Measurements from ENCODE around the gene GPSM1. TPM values are rescaled to one million over a fixed set of nuclear protein-coding genes. Genes with fewer than 3 reads are reported as not detected.

Gene GPSM1
- total and polyA plus RNA-seq, 9 of the 15 experiments (the other 6 are each of a cell fraction or from before 2014, with no cell fraction given) = 0.04 to 14.2 (median 3.1) TPM

- FAIRE-seq (no peak), ATAC-seq (no peak), DNase-seq (ENCODE audit: extremely low read depth in 1 of 4, low spot score in 3 of 4) (no peak)
- POLR2A ChIA-PET = no interaction called here
- no peaks in the 10 kb centered on the region for H3K27me3 ChIP-seq (ENCODE audit: control insufficient read depth in 2 of 2, insufficient read depth in 2 of 2, low read length in 2 of 2)
- WGBS (ENCODE audit: insufficient coverage, low coverage, missing lambda C conversion rate) = 59% methylated on average over 20 of the region's 23 CpGs
- peaks cover 11% of the 10 kb centered on the region; the same call in 1 of the 3 replicates for H3K36me3 ChIP-seq (ENCODE audit: control insufficient read depth, insufficient read depth, low read length)
- CTCF ChIA-PET (ENCODE audit: low intra/inter-chr PET ratio) = no interaction called here
- BruUV-seq (replicated peaks) = no TSS peak
- peak overlapping the region; percentile 45; the same call in 1 of the 2 replicates for H3K4me3 ChIP-seq
- H3K4me1 ChIP-seq (replicated peaks in 1 of 2; ENCODE audit: control insufficient read depth in 2 of 2, insufficient read depth in 2 of 2, low read length in 2 of 2) = peaks cover 19 to 97% of the 10 kb centered on the region in 2 experiments
- H3K79me2 ChIP-seq (ENCODE audit: control insufficient read depth, insufficient read depth, low read length) = no peaks in the 10 kb centered on the region
- intact Hi-C loops (cut with micrococcal nuclease) (no loop called here), in situ Hi-C loops (cut with MboI) (loop anchor here (25.0 kb wide), 1 partner anchor 294 kb away; no protein-coding TSS in a partner anchor)
- H4K20me1 ChIP-seq (replicated peaks; ENCODE audit: control insufficient read depth, insufficient read depth, low read length) = no peaks in the 10 kb centered on the region
- peaks cover 6% of the 10 kb centered on the region for H3K9me1 ChIP-seq (ENCODE audit: control insufficient read depth, insufficient read depth, low read length)
- peak overlapping the region; percentile 60 for H3K4me2 ChIP-seq (ENCODE audit: insufficient read depth, low read length)
- H2AFZ ChIP-seq (ENCODE audit: low read depth, low read length) = peak overlapping the region; percentile 39; the same call in 1 of the 2 replicates
- H3K9ac ChIP-seq (ENCODE audit: insufficient read depth in 1 of 2, low read depth in 2 of 2, low read length in 2 of 2) = peak overlapping the region; percentile 49 to 91
- no peaks in the 10 kb centered on the region for H3K9me3 ChIP-seq (replicated peaks; ENCODE audit: control insufficient read depth, insufficient read depth, low read depth, low read length)
- TF ChIP-seq CTCF (IDR thresholded peaks at IDR 0.05 in 2 of 3, conservative IDR thresholded peaks at IDR 0.05 in 1 of 3; ENCODE audit: insufficient read depth in 2 of 3, low read depth in 1 of 3, low read length in 3 of 3) = 0 out of 6 replicates have a peak, but pooled peaks of 1 of the 3 experiments have one; percentile 2
- no peak for TF ChIP-seq ZNF280A (IDR thresholded peaks at IDR 0.05; ENCODE audit: low read depth, partially characterized antibody)
- no peak for TF ChIP-seq NR2C2 (CRISPR knock-in tag; IDR thresholded peaks at IDR 0.05)
- no peak for TF ChIP-seq NR2C2 (tag; IDR thresholded peaks at IDR 0.05)
- TF ChIP-seq FOXA1 (IDR thresholded peaks at IDR 0.05; ENCODE audit: borderline replicate concordance) = no peak
- no peak for TF ChIP-seq ZBTB17 (CRISPR knock-in tag; IDR thresholded peaks at IDR 0.05)
- TF ChIP-seq MYC (IDR thresholded peaks at IDR 0.05; ENCODE audit: low read depth, low read length) = no peak
- 0 out of 2 replicates have a peak, but pooled peaks have one; percentile 29 for TF ChIP-seq MYC (CRISPR knock-in tag; IDR thresholded peaks at IDR 0.05; ENCODE audit: borderline replicate concordance, low read depth)
- TF ChIP-seq POLR2G (IDR thresholded peaks at IDR 0.05; ENCODE audit: low read depth, low read length) = peak; percentile 62; the same call in 1 of the 2 replicates
- 0 out of 2 replicates have a peak, but pooled peaks have one; percentile 3 for TF ChIP-seq ETS1 (conservative IDR thresholded peaks at IDR 0.05; ENCODE audit: control insufficient read depth, low read depth, low read length)
- peak; percentile 56 for TF ChIP-seq ZFX (CRISPR knock-in tag; IDR thresholded peaks at IDR 0.05)
- TF ChIP-seq RB1 (IDR thresholded peaks at IDR 0.05; ENCODE audit: low read depth) = 0 out of 2 replicates have a peak, but pooled peaks have one; percentile 15
- TF ChIP-seq KDM1A (IDR thresholded peaks at IDR 0.05) = no peak
- no peak for TF ChIP-seq ZNF263 (CRISPR knock-in tag; IDR thresholded peaks at IDR 0.05; ENCODE audit: borderline replicate concordance)
- TF ChIP-seq KLF6 (CRISPR knock-in tag; IDR thresholded peaks at IDR 0.05; ENCODE audit: borderline replicate concordance) = no peak
- no peak for TF ChIP-seq CEBPG (CRISPR knock-in tag; IDR thresholded peaks at IDR 0.05)
- no peak for TF ChIP-seq CEBPG (tag; conservative IDR thresholded peaks at IDR 0.05 in 1 of 2, IDR thresholded peaks at IDR 0.05 in 1 of 2)
- H3K27ac ChIP-seq (ENCODE audit: extremely low read depth, low read depth, low read length) = peak overlapping the region; percentile 80; the same call in 2 of the 3 replicates
These were observed 16.0 kb downstream of the GPSM1 start for GRCh38 chr9:136343121-136343883.

All from K562 (cell line).